SK-N-MC (cell line): Measurements from ENCODE around the gene ERICH6.

Experiments used
- EZH2 ChIP-seq: fragments of 200-600 bp; sonication (generic); IDR thresholded peaks from one replicate; pipeline ENCODE4 v1.6.1; 2017; ENCODE audit warnings: antibody characterized with exemption
- POLR2AphosphoS5 ChIP-seq: IDR thresholded peaks from 2 replicates; pipeline ENCODE4 v1.6.1; 2012; ENCODE audit warnings: mild to moderate bottlenecking, low read depth, low read length, borderline replicate concordance

- TF ChIP-seq EZH2 (no peak), POLR2AphosphoS5 (no peak)
Measured at GRCh38 chr3:150613709-150614480, 89.8 kb downstream of the ERICH6 start.
